RWPE2 (cell line): ENCODE data around the gene ANXA6.

ENCODE experiments used
- ATAC-seq: fragments of 200-7000 bp; cut with Tn5 transposase; 3 replicates; pipeline ENCODE4 v1.9.1; 2021; ENCODE audit warnings: low read depth
- DNase-seq: peaks from one replicate; pipeline ENCODE4 v3.0.0-alpha.2; 2020; ENCODE audit warnings: low spot score
- H3K27ac ChIP-seq: fragments of 450-650 bp; 2 replicates; pipeline ENCODE4 v1.5.1; 2017; ENCODE audit warnings: mild to moderate bottlenecking; ENCODE audit not compliant: poor library complexity, severe bottlenecking
- H3K27me3 ChIP-seq: fragments of 250-450 bp; sonication (Bioruptor Pico); 2 replicates; pipeline ENCODE4 v1.5.1; 2021; ENCODE audit warnings: mild to moderate bottlenecking, moderate library complexity; ENCODE audit not compliant: insufficient read depth, poor library complexity, severe bottlenecking
- H3K36me3 ChIP-seq: fragments of 250-450 bp; sonication (Bioruptor Pico); 2 replicates; pipeline ENCODE4 v1.5.1; 2020; ENCODE audit warnings: low read depth, mild to moderate bottlenecking, moderate library complexity
- H3K4me1 ChIP-seq: fragments of 250-450 bp; sonication (Bioruptor Pico); 2 replicates; pipeline ENCODE4 v1.5.1; 2021; ENCODE audit warnings: mild to moderate bottlenecking, moderate library complexity; ENCODE audit not compliant: insufficient read depth, poor library complexity, severe bottlenecking
- H3K4me3 ChIP-seq: fragments of 250-450 bp; sonication (Bioruptor Pico); 2 replicates; pipeline ENCODE4 v1.5.1; 2021; ENCODE audit warnings: mild to moderate bottlenecking, moderate library complexity; ENCODE audit not compliant: severe bottlenecking
- H3K9me3 ChIP-seq: fragments of 250-450 bp; sonication (Bioruptor Pico); 2 replicates; pipeline ENCODE4 v1.5.1; 2021; ENCODE audit warnings: mild to moderate bottlenecking, moderate library complexity; ENCODE audit not compliant: severe bottlenecking
- CTCF ChIP-seq: fragments of 450-650 bp; IDR thresholded peaks from one replicate; pipeline ENCODE4 v1.5.1; 2017; ENCODE audit warnings: mild to moderate bottlenecking, moderate library complexity; ENCODE audit not compliant: poor library complexity, severe bottlenecking

Gene ANXA6

GRCh38 chr5:151082282-151082902 is 75.2 kb downstream of the ANXA6 start:
- ATAC-seq: no peak; the same call in 2 of the 3 replicates
- H3K4me3 ChIP-seq: no peak overlapping the region
- H3K36me3 ChIP-seq: peaks cover 27% of the 10 kb centered on the region
- peak overlapping the region; percentile 84 for H3K27ac ChIP-seq
- peaks cover 52% of the 10 kb centered on the region for H3K4me1 ChIP-seq
- no peak for DNase-seq
- peak; percentile 29 for TF ChIP-seq CTCF
- no peaks in the 10 kb centered on the region for H3K27me3 ChIP-seq
- H3K9me3 ChIP-seq: no peaks in the 10 kb centered on the region

GRCh38 chr5:151081431-151082281 is 75.9 kb downstream of the ANXA6 start:
- Histone ChIP-seq H3K27ac (peak overlapping the region; percentile 84), H3K9me3 (no peaks in the 10 kb centered on the region), H3K4me3 (peak overlapping the region; percentile 82), H3K36me3 (peaks cover 34% of the 10 kb centered on the region), H3K4me1 (peaks cover 59% of the 10 kb centered on the region), H3K27me3 (no peaks in the 10 kb centered on the region)
- no peak for TF ChIP-seq CTCF
- ATAC-seq: no peak
- no peak for DNase-seq

- DNase-seq: peak; percentile 93
- peak; percentile 11 for TF ChIP-seq CTCF
- Histone ChIP-seq H3K4me1 (peaks cover 65% of the 10 kb centered on the region), H3K27me3 (no peaks in the 10 kb centered on the region), H3K36me3 (peaks cover 36% of the 10 kb centered on the region), H3K9me3 (no peaks in the 10 kb centered on the region), H3K4me3 (peak within 1 kb of the TSS; percentile 82), H3K27ac (peak within 1 kb of the TSS; percentile 84)
- peak; percentile 78 for ATAC-seq
These were observed 76.8 kb downstream of the ANXA6 start, which contains the start of gene TNIP1 for GRCh38 chr5:151080613-151081430. TNIP1 (minus strand) TSS chr5:151081034; CDS start chr5:151065095, 15,939 bp downstream.

- Histone ChIP-seq H3K27me3 (no peaks in the 10 kb centered on the region), H3K4me1 (peaks cover 65% of the 10 kb centered on the region), H3K9me3 (no peaks in the 10 kb centered on the region), H3K4me3 (peak overlapping the region; percentile 82), H3K27ac (peak overlapping the region; percentile 84), H3K36me3 (peaks cover 36% of the 10 kb centered on the region)
- DNase-seq (no peak), ATAC-seq (peak; percentile 5; the same call in 1 of the 3 replicates)
- TF ChIP-seq CTCF: no peak
These were observed 77.6 kb downstream of the ANXA6 start for GRCh38 chr5:151079838-151080612.
